NCI-H2227 (cell line): Measurements from ENCODE around the gene ANGPTL4.
"Not testable (repeated sequence)": the region's sequence is repeated elsewhere in the genome, so short reads cannot be mapped to it uniquely, and the experiment has no call there.

ENCODE experiments used
- DNase-seq: peaks from one replicate; lab custom pipeline; 2025; ENCODE audit not compliant: unreplicated experiment; lab: John Stamatoyannopoulos, UW

The ANGPTL4 gene

GRCh38 chr19:8361921-8362793 is 1.8 kb upstream of the ANGPTL4 start:
- peak; percentile 9 for DNase-seq

DNA sequence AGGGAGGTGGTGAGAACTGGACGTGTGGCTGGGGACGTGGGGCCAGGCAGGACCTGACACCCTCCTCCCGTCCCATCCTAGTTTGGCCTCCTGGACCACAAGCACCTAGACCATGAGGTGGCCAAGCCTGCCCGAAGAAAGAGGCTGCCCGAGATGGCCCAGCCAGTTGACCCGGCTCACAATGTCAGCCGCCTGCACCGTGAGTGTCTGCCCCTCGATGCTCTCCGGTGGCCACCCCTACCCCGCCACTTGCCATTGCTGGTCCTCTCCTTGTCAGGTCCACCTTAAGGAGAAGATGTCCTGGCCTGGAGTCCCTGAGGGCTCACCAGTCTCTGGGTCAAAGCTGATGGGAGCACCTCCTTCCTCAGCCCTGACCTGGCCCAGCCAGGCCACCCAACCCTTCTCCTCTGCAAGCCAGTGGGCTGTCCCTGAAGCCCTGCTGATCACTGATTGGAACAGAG is 2.2 kb downstream of the ANGPTL4 start:
- no peak for DNase-seq

- DNase-seq = no peak
Observed at GRCh38 chr19:8366961-8367326, 3.0 kb downstream of the ANGPTL4 start.

DNA sequence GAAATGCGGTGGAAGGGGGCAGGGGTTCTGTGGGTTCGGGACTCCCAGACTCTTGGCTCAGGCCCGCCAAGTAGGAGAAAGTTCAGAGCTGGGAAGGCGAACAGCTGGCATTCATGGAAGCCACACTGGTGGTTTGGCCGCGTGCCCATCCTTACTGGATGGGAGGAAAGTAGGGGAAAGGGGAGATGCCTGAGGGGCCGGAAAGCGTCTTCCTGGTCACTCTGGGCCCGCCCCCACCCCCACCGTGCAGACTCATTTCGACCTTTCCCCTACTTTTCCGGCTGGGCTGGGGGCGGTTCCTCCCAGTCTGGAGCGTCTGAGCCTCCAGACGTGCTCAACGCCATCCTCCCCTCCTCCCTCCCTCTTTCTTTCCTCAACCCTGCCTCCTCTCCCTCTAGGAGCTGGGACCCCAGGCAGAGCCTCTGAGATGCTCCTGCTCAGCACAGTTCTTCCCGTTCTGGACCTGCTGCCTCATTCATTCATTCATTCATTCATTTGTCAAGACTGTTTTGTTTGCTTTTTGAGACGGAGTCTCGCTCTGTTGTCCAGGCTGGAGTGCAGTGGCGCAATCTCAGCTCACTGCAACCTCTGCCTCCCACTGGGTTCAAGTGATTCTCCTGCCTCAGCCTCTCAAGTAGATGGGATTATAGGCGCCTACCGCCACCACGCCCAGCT is 3.5 kb downstream of the ANGPTL4 start:
- DNase-seq = peak; percentile 52

- no peak for DNase-seq
Observed at GRCh38 chr19:8370176-8371010, 6.4 kb downstream of the ANGPTL4 start.

DNA sequence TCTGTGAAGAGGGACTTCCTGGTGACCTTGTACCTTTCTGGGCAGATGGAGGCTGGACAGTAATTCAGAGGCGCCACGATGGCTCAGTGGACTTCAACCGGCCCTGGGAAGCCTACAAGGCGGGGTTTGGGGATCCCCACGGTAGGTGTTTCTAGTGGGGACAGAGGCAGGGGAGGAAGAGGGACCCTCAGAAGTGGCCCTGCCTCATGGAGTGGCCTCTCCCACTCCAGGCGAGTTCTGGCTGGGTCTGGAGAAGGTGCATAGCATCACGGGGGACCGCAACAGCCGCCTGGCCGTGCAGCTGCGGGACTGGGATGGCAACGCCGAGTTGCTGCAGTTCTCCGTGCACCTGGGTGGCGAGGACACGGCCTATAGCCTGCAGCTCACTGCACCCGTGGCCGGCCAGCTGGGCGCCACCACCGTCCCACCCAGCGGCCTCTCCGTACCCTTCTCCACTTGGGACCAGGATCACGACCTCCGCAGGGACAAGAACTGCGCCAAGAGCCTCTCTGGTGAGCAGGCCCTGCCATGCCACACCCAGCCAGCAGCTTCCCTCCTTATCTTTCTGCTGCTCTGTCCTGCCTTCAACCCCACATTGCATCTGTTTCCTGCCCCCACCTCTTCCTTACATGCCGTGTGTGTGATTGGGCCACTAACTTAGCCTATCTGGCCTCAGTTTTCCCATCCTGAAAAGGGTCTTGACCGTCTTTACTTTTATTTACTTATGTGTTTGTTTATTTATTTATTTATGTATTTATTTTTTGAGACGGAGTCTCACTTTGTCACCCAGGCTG is 7.3 kb downstream of the ANGPTL4 start:
- DNase-seq = no peak

DNA sequence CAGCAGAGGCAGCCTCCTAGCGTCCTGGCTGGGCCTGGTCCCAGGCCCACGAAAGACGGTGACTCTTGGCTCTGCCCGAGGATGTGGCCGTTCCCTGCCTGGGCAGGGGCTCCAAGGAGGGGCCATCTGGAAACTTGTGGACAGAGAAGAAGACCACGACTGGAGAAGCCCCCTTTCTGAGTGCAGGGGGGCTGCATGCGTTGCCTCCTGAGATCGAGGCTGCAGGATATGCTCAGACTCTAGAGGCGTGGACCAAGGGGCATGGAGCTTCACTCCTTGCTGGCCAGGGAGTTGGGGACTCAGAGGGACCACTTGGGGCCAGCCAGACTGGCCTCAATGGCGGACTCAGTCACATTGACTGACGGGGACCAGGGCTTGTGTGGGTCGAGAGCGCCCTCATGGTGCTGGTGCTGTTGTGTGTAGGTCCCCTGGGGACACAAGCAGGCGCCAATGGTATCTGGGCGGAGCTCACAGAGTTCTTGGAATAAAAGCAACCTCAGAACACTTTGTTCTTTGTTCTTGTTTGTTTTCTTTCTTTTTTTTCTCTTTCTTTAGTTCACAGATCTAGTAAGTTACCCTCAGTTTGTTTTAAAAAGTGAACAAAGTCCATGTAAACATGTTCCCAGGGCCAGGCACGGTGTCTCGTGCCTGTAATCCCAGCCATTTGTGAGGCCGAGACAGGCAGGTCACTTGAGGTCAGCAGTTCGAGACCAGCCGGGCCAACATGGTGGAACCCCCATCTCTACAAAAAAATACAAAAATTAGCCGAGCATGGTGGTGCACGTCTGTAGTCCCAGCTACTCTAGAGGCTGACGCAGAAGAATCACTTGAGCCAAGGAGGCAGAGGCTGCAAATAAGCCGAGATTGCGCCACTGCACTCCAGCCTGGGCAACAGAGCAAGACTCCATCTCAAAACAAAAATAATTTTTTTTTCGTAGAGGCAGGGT is 10.2 kb downstream of the ANGPTL4 start:
- no peak for DNase-seq

DNA sequence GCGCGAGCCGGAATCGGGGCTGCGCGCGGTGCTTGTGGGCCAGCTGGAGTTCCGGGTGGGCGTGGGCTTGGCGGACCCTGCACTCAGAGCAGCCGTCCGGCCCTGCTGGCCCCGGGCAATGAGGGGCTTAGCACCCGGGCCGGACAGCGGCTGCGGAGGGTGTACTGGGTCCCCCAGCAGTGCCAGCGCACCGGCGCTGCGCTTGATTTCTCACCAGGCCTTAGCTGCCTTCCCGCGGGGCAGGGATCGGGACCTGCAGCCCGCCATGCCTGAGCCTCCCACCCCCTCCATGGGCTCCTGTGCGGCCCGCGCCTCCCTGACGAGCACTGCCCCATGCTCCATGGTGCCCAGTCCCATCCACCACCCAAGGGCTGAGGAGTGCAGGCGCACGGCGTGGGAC is 11.8 kb downstream of the ANGPTL4 start:
- DNase-seq = not testable (repeated sequence)

DNA sequence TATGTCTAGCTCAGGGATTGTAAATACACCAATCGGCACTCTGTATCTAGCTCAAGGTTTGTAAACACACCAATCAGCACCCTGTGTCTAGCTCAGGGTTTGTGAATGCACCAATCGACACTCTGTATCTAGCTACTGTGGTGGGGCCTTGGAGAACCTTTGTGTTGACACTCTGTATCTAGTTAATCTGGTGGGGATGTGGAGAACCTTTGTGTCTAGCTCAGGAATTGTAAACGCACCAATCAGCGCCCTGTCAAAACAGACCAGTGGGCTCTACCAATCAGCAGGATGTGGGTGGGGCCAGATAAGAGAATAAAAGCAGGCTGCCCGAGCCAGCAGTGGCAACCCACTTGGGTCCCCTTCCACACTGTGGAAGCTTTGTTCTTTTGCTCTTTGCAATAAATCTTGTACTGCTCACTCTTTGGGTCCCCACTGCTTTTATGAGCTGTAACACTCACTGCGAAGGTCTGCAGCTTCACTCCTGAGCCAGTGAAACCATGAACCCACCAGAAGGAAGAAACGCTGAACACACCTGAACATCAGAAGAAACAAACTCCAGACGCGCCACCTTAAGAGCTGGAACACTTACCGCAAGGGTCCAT is 12.5 kb downstream of the ANGPTL4 start:
- DNase-seq = not testable (repeated sequence)

DNA sequence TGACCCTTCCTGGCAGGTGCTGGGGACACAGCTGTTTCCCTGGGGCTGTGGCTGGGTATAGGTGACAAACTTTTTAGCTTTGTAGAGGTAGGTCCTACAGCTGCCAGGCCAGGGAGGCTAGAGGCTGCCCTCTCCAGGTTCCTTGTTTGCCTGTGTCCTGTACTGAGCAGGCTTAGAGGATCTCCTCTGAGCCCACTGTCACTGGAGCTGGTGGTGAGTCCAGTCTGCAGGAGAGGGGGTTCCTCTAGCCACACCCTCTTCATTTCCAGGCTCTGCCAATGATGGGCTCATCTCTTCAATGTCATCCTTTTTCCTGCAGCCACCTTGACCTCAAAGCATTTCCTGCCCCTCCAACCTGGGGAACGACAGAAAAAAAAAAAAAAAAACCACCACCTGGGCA is 13.6 kb downstream of the ANGPTL4 start:
- no peak for DNase-seq

- DNase-seq = not testable (repeated sequence)
Observed at GRCh38 chr19:8379156-8379891, 15.4 kb downstream of the ANGPTL4 start.

DNA sequence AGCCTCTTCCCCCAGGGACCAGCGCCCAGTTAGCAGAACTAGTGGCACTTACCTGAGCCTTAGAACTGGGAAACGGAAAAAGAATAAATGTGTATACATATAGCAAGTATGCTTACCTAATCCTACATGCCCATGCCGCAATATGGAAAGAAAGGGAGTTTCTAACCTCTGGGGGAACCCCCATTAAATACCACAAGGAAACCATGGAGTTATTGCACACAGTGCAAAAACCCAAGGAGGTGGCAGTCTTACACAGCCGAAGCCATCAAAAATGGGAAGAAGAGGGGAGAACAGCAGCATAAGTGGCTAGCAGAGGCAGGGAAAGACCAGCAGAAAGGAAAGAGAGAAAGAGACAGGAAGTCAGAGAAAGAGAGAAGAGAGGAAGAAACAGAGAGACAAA is 20.6 kb downstream of the ANGPTL4 start:
- not testable (repeated sequence) for DNase-seq

DNA sequence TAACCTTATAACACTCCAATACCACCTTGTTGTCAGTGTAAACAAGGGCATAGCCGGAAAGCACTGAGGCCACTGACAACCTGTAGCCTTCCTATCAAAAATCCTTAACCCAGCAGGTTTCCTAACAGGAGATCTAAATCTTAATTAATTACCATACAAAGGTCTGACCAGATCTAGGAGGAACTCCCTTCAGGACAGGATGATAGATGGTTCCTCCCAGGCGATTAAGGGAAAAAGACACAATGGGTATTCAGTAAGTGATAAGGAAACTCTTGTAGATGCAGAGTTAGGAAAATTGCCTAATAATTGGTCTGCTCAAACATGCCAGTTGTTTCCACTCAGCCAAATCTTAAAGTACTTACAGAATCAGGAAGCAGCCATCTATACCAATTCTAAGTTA is 21.1 kb downstream of the ANGPTL4 start:
- not testable (repeated sequence) for DNase-seq

GRCh38 chr19:8385566-8385965 is 21.6 kb downstream of the ANGPTL4 start:
- not testable (repeated sequence) for DNase-seq

DNA sequence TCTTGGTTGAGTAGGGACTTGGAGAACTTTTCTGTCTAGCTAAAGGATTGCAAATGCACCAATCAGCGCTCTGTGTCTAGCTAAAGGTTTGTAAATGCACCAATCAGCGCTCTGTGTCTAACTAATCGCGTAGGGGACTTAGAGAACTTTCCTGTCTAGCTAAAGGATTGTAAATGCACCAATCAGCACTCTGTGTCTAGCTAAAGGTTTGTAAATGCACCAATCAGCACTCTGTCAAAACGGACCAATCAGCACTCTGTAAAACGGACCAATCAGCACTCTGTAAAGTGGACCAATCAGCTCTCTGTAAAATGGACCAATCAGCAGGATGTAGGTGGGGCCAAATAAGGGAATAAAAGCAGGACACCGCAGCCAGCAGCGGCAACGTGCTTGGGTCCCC is 22.5 kb downstream of the ANGPTL4 start:
- DNase-seq = not testable (repeated sequence)

- no peak for DNase-seq
Observed at GRCh38 chr19:8386990-8387389, 23.0 kb downstream of the ANGPTL4 start.

DNA sequence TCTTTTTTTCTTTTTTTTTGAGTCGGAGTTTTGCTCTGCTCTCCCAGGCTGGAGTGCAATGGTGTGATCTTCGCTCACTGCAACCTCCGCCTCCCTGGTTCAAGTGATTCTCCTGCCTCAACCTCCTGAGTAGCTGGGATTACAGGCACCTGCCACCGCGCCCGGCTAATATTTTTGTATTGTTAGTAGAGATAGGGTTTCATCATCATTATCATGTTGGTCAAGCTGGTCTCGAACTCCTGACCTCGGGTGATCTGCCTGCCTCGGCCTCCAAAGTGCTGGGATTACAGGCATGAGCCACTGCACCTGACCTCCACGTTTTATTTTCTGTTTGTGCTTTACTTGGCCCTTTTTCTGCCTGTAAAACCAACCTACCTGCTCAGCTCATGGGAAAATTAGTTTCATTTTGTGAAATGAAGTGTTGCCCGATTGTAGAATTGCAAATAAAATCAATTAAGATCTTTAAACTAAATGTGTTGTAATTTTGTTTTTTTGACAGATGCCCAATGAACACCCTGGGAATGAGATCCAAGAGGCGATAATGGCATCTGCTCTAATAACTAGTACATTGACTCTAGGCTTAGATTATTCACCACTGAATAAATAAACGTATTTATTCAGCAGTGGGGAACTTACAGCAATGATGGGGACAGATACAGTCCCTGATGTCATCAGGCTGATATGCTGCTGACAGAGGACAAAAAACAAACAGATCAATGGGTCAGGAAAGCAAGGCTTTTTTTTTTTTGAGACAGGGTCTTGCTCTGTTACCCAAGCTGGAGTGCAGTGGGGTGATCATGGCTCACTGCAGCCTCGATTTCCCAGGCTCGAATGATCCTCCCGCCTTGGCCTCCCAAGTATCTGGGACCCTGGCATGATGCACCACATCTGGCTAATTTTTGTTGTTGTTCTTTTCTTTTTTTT is 24.0 kb downstream of the ANGPTL4 start:
- no peak for DNase-seq
